Activated CD4-positive, alpha-beta T cell treated with anti-CD3 and anti-CD28 coated beads for 48 hours (primary cell): ENCODE data around the gene SQSTM1.

ENCODE experiments used
- DNase-seq: peaks from one replicate; pipeline ENCODE4 v3.0.0-alpha.2; 2020

The SQSTM1 gene

GRCh38 chr5:179806250-179807048, 14.3 kb upstream of the SQSTM1 start, which contains the start of gene MGAT4B:
Gene MGAT4B, minus strand, starts transcription at chr5:179806866. Its CDS starts 283 bp downstream, at chr5:179806583.
- peak; percentile 71 for DNase-seq

DNA sequence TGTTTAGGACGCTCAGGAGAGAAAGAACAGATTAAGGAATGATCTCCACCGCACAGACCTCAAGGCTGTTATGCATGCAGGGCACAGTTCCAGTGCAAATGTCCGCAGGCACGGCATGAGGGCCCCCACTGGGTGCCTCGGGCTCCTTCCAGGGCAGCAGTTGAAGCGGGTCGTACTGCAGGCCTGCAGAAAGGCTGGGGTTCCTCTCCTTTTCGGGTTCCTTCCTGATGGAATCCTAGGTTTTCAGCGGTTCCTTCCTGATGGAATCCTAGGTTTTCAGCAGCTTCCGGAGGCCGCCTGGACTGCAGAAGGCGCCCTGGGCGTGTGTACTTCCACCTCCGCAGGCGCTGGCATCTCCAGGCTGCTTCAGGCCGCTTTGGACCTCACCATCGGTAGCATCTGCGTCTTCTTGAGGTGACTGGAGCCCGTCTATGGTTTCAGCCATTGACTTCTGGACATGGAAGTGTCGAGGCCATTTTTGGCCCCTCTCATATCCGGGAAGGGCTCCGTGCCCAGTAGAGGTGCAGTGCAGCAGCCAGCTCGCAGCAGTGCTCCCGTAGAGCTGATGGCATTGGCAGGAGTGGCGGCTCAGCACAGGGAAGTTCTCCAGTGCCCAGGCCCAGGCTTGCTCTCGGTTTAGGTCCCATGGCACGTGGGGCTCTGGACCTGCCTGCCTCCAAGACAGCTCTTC, 8.4 kb upstream of the SQSTM1 start:
- DNase-seq: no peak

GRCh38 chr5:179812997-179813607, 7.6 kb upstream of the SQSTM1 start:
- DNase-seq: no peak

DNA sequence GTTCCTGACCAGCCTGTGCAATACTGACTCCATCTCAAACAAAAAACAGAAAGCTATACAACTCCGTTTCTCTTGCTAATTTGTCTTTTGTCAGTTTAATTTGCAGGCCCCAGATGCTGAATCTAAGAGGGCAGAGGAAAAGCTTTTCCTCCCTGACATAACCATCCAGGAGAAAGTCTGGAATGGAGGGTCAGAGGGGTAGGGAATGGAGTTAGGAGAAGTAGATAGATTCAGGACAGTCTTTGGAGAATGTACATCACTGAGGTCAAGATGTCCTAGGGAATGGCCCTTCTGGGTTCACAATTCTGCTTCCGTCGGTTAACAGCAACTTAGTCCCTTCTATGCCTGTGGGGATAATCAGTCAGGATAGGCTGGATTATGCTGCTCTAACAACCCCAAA, 6.6 kb upstream of the SQSTM1 start:
- DNase-seq: no peak

DNA sequence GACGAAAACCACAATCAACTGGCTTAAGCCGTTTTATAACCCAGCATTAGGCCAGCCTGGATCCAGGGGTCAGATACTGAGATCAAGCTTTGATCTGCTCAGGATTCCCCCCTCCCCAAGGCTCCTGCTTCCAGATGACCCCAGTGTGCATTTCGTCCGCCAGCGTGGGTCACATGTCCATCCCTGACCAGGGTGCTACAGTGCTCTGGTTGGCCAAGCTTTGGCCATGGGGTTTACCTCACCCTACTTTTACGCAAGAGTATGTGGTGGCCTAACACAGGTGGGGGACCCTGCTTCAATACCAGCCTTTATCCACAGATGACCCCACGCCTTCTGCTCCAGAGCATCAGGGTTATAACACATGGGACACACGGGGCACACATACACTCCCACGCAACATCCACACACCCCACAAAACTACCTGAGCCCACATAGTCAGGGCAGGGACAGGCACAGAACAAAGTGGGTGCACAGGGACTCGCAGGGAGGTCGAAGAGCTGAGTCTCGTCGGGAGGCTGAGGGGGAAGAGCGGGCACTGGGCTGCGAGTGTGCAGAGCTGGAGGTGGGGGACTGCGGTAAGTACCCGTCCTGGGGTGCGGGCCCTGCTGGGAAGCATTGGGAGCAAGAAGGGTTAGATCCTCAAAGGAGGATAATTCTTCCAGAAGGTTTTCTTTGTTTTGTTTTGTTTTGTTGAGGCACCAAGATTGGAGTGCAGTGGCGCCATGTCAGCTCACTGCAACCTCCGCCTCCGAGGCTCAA, 5.0 kb upstream of the SQSTM1 start:
- DNase-seq: no peak

DNA sequence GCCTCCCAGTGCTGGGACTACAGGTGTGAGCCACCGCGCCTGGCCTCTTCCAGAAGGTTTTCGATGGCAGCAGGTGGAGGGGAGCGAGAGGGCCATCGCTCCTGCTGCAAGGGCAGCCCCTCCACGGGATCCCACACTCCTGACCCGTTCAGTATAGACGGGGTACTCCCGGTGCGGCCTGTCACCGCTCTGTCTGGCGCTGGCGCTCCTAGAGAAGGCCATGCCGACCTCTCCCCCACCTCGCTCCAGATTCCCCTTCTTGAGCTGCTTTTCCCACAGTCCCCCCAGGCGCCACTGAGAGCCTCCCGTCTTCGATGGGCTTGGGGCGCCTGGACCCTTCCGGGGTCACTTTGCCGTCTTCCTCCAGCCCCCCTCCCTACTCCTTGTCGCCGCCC, 4.3 kb upstream of the SQSTM1 start:
- DNase-seq: no peak

GRCh38 chr5:179816796-179817469, 3.8 kb upstream of the SQSTM1 start:
- DNase-seq: no peak

- DNase-seq: no peak
Measured at GRCh38 chr5:179817470-179817840, 3.2 kb upstream of the SQSTM1 start.

GRCh38 chr5:179817890-179818745, 2.6 kb upstream of the SQSTM1 start:
- no peak for DNase-seq

GRCh38 chr5:179818746-179819295, 1.9 kb upstream of the SQSTM1 start:
- DNase-seq: peak; percentile 85

- peak; percentile 55 for DNase-seq
Measured at GRCh38 chr5:179819296-179820126, 1.2 kb upstream of the SQSTM1 start.

DNA sequence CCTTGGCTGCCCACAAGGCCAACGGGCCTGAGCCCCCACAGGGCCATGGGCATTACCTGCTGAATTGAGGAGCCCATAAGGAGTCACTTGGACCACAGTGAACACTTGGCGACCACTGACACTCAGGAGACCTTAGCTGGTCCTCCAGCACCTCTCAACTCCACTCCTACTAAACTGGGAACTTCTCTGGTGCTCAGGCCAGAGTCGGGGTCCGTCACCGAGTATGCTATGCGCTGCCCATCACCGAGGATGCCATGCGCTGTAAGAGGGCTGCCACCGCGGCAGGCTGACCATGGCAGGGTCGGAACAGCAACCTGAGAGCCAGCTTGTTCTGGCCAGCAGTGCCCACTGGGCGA, 600 bp upstream of the SQSTM1 start:
- DNase-seq: no peak

GRCh38 chr5:179821298-179822058, 773 bp downstream of the SQSTM1 start:
- DNase-seq: peak; percentile 89

GRCh38 chr5:179822059-179822432, 1.3 kb downstream of the SQSTM1 start:
- no peak for DNase-seq

DNA sequence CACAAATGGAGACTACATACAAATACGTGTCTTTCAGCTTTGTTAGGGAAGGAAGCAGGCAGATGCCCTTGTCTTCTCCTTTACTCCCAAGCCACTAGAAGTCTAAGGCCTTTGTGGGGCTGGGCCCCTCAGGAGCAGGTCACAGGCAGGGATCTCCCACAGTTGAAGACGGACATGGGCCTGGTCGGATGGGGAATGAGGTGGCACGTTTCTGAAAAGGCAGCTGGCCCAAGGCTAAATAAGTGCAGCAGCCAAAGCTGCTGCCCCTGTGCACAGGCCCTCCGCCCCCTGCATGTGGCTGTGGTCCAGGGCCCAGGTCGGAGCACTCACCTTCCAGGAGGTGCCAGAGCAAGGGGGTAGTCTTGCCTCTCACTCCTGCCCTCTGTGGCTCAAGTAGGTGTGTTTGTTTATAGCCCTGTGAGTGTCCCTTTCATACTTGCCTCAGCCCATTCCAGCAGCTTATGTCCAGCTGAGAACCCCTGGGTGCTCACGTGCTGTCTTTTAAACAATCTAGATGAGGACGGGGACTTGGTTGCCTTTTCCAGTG, 1.8 kb downstream of the SQSTM1 start:
- no peak for DNase-seq

DNA sequence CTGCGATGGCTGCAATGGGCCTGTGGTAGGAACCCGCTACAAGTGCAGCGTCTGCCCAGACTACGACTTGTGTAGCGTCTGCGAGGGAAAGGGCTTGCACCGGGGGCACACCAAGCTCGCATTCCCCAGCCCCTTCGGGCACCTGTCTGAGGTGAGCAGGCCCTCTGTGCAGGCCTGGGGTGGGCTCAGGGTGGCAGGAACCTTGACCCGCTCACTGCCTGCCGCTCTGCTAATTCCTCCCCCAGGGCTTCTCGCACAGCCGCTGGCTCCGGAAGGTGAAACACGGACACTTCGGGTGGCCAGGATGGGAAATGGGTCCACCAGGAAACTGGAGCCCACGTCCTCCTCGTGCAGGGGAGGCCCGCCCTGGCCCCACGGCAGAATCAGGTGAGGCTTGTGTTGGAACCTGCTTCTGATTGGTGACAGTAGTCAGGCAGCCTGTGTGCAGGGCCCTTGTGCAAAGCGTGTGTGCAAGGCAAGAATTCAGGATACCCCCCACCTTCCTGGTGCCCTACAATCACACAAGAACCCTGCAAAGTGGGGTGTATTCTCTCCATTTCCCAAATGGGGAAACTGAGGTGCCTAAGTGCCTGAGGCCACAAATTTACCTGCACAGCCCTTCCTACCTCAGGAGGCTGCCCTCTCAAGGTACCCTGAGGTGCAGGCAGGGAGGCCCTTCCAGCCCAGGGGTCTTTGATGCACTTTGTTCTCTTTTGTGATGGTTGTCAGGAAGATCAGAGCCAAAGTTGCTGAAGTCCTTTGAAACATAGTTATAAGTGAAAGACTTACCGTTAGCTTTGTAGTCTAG, 3.4 kb downstream of the SQSTM1 start:
- no peak for DNase-seq

DNA sequence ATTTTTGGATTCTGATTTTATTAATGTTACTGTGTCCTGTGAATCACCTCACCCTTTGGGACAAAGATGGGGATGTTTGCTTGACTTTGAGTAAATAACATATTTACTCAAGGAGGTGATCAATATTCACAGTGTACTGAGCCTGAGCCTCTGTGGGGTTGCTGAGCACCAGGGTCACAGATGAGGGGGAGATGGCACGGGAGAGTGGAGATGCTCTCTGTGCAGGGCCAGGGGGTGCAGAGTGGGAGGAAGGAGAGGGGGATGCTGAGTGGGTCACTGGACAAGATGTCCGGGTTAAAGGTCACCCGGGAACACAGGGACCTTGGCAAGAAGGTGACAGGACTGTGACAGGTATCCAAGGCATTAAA, 4.0 kb downstream of the SQSTM1 start:
- DNase-seq: no peak

DNA sequence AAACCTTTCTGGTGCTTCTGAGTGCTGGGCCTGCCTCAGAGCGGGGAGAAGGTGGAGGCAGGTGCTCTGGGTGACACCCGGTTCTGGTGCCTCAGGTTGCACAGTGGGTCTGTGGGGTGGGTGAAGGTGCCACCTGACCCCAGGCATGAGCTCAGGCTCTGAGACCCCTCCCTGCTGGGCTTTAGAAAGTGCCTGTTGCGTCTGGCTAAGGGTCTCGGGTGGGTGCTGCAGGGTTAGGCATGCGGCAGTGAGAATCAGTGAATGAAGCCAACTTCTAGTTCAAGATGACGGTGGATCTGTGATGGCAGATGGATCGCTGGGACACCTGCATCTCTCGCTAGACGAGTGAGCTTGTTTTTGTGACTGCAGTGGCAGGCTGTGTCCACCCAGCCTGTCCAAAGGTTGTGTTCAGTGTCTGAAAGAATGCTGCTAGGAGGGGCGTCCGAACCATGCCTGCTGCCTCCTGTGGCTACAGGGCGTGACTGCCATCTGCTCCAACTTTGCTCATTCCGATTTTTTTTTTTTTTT, 5.0 kb downstream of the SQSTM1 start:
- DNase-seq: no peak
